CD8-positive, alpha-beta memory T cell (primary cell): Measurements from ENCODE around the gene CEP68. TPM values are rescaled to one million over a fixed set of nuclear protein-coding genes. Genes with fewer than 3 reads are reported as not detected.

Source experiments
- CTCF ChIA-PET: fragments of 350-600 bp; sonication (Branson Sonifier 250); formaldehyde crosslinking; loops from one replicate; lab custom pipeline; 2021; ENCODE audit warnings: antibody characterized with exemption; lab: Charles Lee
- POLR2A ChIA-PET: fragments of 350-600 bp; sonication (Branson Sonifier 250); formaldehyde crosslinking; loops from one replicate; lab custom pipeline; 2021; ENCODE audit warnings: antibody characterized with exemption; lab: Charles Lee
- DNase-seq, 5 donors: peaks; one replicate each; pipeline versions ENCODE4 v3.0.0 to v3.0.0-alpha.2; 2020 to 2022; ENCODE audit warnings: mixed read lengths in 1 of 5
- H3K27ac ChIP-seq: one replicate; pipeline ENCODE4 v1.7.0; 2013; ENCODE audit warnings: low read depth, mild to moderate bottlenecking, low read length, moderate library complexity
- H3K27me3 ChIP-seq: 2 replicates; pipeline ENCODE4 v1.7.0; 2013; ENCODE audit warnings: low read length, mild to moderate bottlenecking; ENCODE audit not compliant: insufficient read depth, poor library complexity, severe bottlenecking
- H3K36me3 ChIP-seq: 2 replicates; pipeline ENCODE4 v1.7.0; 2013; ENCODE audit warnings: mild to moderate bottlenecking, low read length, moderate library complexity; ENCODE audit not compliant: insufficient read depth
- H3K4me1 ChIP-seq: 2 replicates; pipeline ENCODE4 v1.7.0; 2013; ENCODE audit warnings: mild to moderate bottlenecking, low read length, moderate library complexity; ENCODE audit not compliant: insufficient read depth
- H3K4me3 ChIP-seq: 2 replicates; pipeline ENCODE4 v1.7.0; 2013; ENCODE audit warnings: mild to moderate bottlenecking, low read length
- H3K9me3 ChIP-seq: 2 replicates; pipeline ENCODE4 v1.7.0; 2013; ENCODE audit warnings: mild to moderate bottlenecking, low read length
- H3K27ac Mint-ChIP-seq, 8 donors: one replicate each; pipeline ENCODE4 v1.8.0; 2020 to 2021; ENCODE audit warnings: mixed read lengths in 8 of 8, mild to moderate bottlenecking in 6 of 8, inconsistent platforms in 3 of 8, moderate library complexity in 3 of 8
- H3K27me3 Mint-ChIP-seq, 2 donors: one replicate each; pipeline ENCODE4 v1.8.0; 2020 to 2021; ENCODE audit warnings: mixed read lengths in 2 of 2, mild to moderate bottlenecking in 1 of 2, moderate library complexity in 1 of 2
- H3K36me3 Mint-ChIP-seq, 3 donors: one replicate each; pipeline ENCODE4 v1.8.0; 2020 to 2021; ENCODE audit warnings: mixed read lengths in 3 of 3, inconsistent platforms in 1 of 3, mild to moderate bottlenecking in 1 of 3
- H3K4me1 Mint-ChIP-seq, 3 donors: one replicate each; pipeline ENCODE4 v1.8.0; 2020 to 2021; ENCODE audit warnings: mixed read lengths in 3 of 3, inconsistent platforms in 1 of 3, mild to moderate bottlenecking in 1 of 3
- H3K4me3 Mint-ChIP-seq, 7 donors: one replicate each; pipeline ENCODE4 v1.8.0; 2020 to 2021; ENCODE audit warnings: mixed read lengths in 7 of 7, mild to moderate bottlenecking in 6 of 7, moderate library complexity in 4 of 7, inconsistent platforms in 2 of 7
- H3K9me3 Mint-ChIP-seq, 5 donors: one replicate each; pipeline ENCODE4 v1.8.0; 2020 to 2022; ENCODE audit warnings: mixed read lengths in 5 of 5, mild to moderate bottlenecking in 3 of 5, moderate library complexity in 2 of 5, inconsistent platforms in 1 of 5
- polyA plus RNA-seq: library from polyadenylated mRNA; unstranded; fragments of 300-500 nt; fragmentation: Illumina TruSeq; gene quantifications from one replicate; pipeline ENCODE4 v1.2.3, GENCODE V29; 2021
- total RNA-seq, 2 experiments: library from RNA; stranded (reverse); gene quantifications; one replicate each; pipeline ENCODE4 v1.2.3, GENCODE V29; 2021

CEP68 gene
- total and polyA plus RNA-seq, 3 experiments from 2014 or later = 7.2 to 24.7 (median 7.4) TPM

GRCh38 chr2:65026704-65027464 lies 29.3 kb upstream of the CEP68 start:
- Histone ChIP-seq H3K4me3 (no peak overlapping the region), H3K36me3 (no peaks in the 10 kb centered on the region), H3K4me1 (peaks cover 14% of the 10 kb centered on the region), H3K9me3 (no peaks in the 10 kb centered on the region), H3K27me3 (no peaks in the 10 kb centered on the region), H3K27ac (no peak overlapping the region)
- Mint-ChIP-seq H3K4me3 (no peak overlapping the region), H3K36me3 (peaks cover 0 to 15% (median 10%) of the 10 kb centered on the region in 3 donors), H3K27me3 (no peaks in the 10 kb centered on the region), H3K4me1 (peaks cover 15 to 16% (median 16%) of the 10 kb centered on the region in 3 donors), H3K27ac (no peak overlapping the region), H3K9me3 (no peaks in the 10 kb centered on the region)
- ChIA-PET POLR2A (no interaction called here), CTCF (no interaction called here)
- no peak for DNase-seq

GRCh38 chr2:65027616-65028244 lies 28.5 kb upstream of the CEP68 start:
- POLR2A ChIA-PET = no interaction called here
- Histone ChIP-seq H3K36me3 (no peaks in the 10 kb centered on the region), H3K27ac (no peak overlapping the region)

GRCh38 chr2:65030476-65031332 lies 25.5 kb upstream of the CEP68 start:
- peaks cover 26% of the 10 kb centered on the region for H3K4me1 ChIP-seq
- no peak overlapping the region for H3K4me3 ChIP-seq
- H3K9me3 ChIP-seq = no peaks in the 10 kb centered on the region
- Mint-ChIP-seq H3K27ac (peak overlapping the region in 5 of 8 donors; percentile 27 to 88 (median 49)), H3K27me3 (no peaks in the 10 kb centered on the region), H3K9me3 (no peaks in the 10 kb centered on the region), H3K36me3 (peaks cover 0 to 14% (median 7%) of the 10 kb centered on the region in 3 donors), H3K4me3 (peak overlapping the region in 5 of 7 donors; percentile 20 to 66 (median 46)), H3K4me1 (peaks cover 21 to 25% (median 23%) of the 10 kb centered on the region in 3 donors)
- CTCF ChIA-PET = interaction anchor here (0.8 to 1.3 kb wide), 2 partner anchors 33 to 116 kb away, joined by 3 read pairs; no protein-coding TSS in a partner anchor
- no peak overlapping the region for H3K27ac ChIP-seq
- no peaks in the 10 kb centered on the region for H3K27me3 ChIP-seq
- H3K36me3 ChIP-seq = no peaks in the 10 kb centered on the region
- POLR2A ChIA-PET = no interaction called here
- DNase-seq = no peak

More at GRCh38 chr2:65027616-65028244, 28.5 kb upstream of the CEP68 start:
- DNase-seq = no peak
- CTCF ChIA-PET = no interaction called here
- no peak overlapping the region for H3K27ac Mint-ChIP-seq
- H3K9me3 Mint-ChIP-seq = no peaks in the 10 kb centered on the region
- peaks cover 21% of the 10 kb centered on the region for H3K4me1 ChIP-seq
- H3K27me3 ChIP-seq = no peaks in the 10 kb centered on the region
- no peaks in the 10 kb centered on the region for H3K27me3 Mint-ChIP-seq
- H3K9me3 ChIP-seq = no peaks in the 10 kb centered on the region
- no peak overlapping the region for H3K4me3 Mint-ChIP-seq
- peaks cover 21 to 24% (median 23%) of the 10 kb centered on the region in 3 donors for H3K4me1 Mint-ChIP-seq
- peaks cover 0 to 14% (median 6%) of the 10 kb centered on the region in 3 donors for H3K36me3 Mint-ChIP-seq
- no peak overlapping the region for H3K4me3 ChIP-seq

- Mint-ChIP-seq H3K4me3 (peak overlapping the region in 5 of 7 donors; percentile 18 to 70 (median 66)), H3K9me3 (no peaks in the 10 kb centered on the region), H3K27me3 (no peaks in the 10 kb centered on the region), H3K4me1 (peaks cover 21 to 25% (median 23%) of the 10 kb centered on the region in 3 donors), H3K36me3 (peaks cover 0 to 10% (median 6%) of the 10 kb centered on the region in 3 donors), H3K27ac (peak overlapping the region in 7 of 8 donors; percentile 13 to 88 (median 49))
- ChIA-PET CTCF (interaction anchor here (1.3 to 4.6 kb wide), 2 partner anchors 33 to 114 kb away, joined by 3 to 22 read pairs; no protein-coding TSS in a partner anchor), POLR2A (no interaction called here)
- Histone ChIP-seq H3K27ac (no peak overlapping the region), H3K27me3 (no peaks in the 10 kb centered on the region), H3K4me3 (peak overlapping the region; percentile 22), H3K4me1 (peaks cover 26% of the 10 kb centered on the region), H3K9me3 (no peaks in the 10 kb centered on the region), H3K36me3 (no peaks in the 10 kb centered on the region)
- DNase-seq = peak in 1 of 5 donors; percentile 24
Measured at GRCh38 chr2:65031341-65032018, 24.7 kb upstream of the CEP68 start.

GRCh38 chr2:65032019-65032975 lies 23.9 kb upstream of the CEP68 start:
- no peak for DNase-seq
- Mint-ChIP-seq H3K27ac (peak overlapping the region; percentile 4 to 88 (median 46)), H3K36me3 (peaks cover 0 to 10% (median 8%) of the 10 kb centered on the region in 3 donors), H3K4me1 (peaks cover 21 to 25% (median 23%) of the 10 kb centered on the region in 3 donors), H3K27me3 (no peaks in the 10 kb centered on the region), H3K9me3 (no peaks in the 10 kb centered on the region), H3K4me3 (peak overlapping the region in 5 of 7 donors; percentile 18 to 70 (median 66))
- Histone ChIP-seq H3K4me1 (peaks cover 26% of the 10 kb centered on the region), H3K9me3 (no peaks in the 10 kb centered on the region), H3K4me3 (peak overlapping the region; percentile 22), H3K27ac (no peak overlapping the region), H3K27me3 (no peaks in the 10 kb centered on the region), H3K36me3 (no peaks in the 10 kb centered on the region)
- CTCF ChIA-PET = interaction anchor here (0.5 to 4.6 kb wide), 4 partner anchors 32 to 380 kb away, joined by 3 to 22 read pairs (median 4); no protein-coding TSS in a partner anchor
- POLR2A ChIA-PET = interaction anchor here (0.5 to 0.6 kb wide), 2 partner anchors 561 to 861 kb away, joined by 3 read pairs; no protein-coding TSS in a partner anchor

GRCh38 chr2:65033178-65033577 lies 23.0 kb upstream of the CEP68 start:
- POLR2A ChIA-PET = interaction anchor here (0.6 to 0.7 kb wide), 3 partner anchors 115 to 862 kb away, joined by 3 read pairs; no protein-coding TSS in a partner anchor

More at GRCh38 chr2:65033178-65033577, 23.0 kb upstream of the CEP68 start:
- no peaks in the 10 kb centered on the region for H3K9me3 ChIP-seq
- no peaks in the 10 kb centered on the region for H3K36me3 ChIP-seq
- peaks cover 21 to 25% (median 23%) of the 10 kb centered on the region in 3 donors for H3K4me1 Mint-ChIP-seq
- peaks cover 0 to 12% (median 11%) of the 10 kb centered on the region in 3 donors for H3K36me3 Mint-ChIP-seq
- H3K9me3 Mint-ChIP-seq = no peaks in the 10 kb centered on the region
- H3K27ac ChIP-seq = no peak overlapping the region
- no peaks in the 10 kb centered on the region for H3K27me3 Mint-ChIP-seq
- peaks cover 26% of the 10 kb centered on the region for H3K4me1 ChIP-seq
- no peak for DNase-seq
- no peak overlapping the region for H3K4me3 ChIP-seq
- peak overlapping the region in 1 of 7 donors; percentile 27 for H3K4me3 Mint-ChIP-seq
- no peaks in the 10 kb centered on the region for H3K27me3 ChIP-seq
- H3K27ac Mint-ChIP-seq = peak overlapping the region in 1 of 8 donors; percentile 28
- CTCF ChIA-PET = interaction anchor here (1.1 to 4.6 kb wide), 2 partner anchors 116 to 381 kb away, joined by 5 to 22 read pairs; no protein-coding TSS in a partner anchor
